ENCODE measurements around the gene ASPSCR1.

GRCh38 chr17:81964081-81964849 is 13.2 kb upstream of the ASPSCR1 start:
- TF ChIP-seq CTCF (IDR thresholded peaks at IDR 0.05 in 2 of 3, conservative IDR thresholded peaks at IDR 0.05 in 1 of 3; ENCODE audit: borderline replicate concordance in 1 of 3, insufficient read depth in 1 of 3, low read depth in 2 of 3, low read length in 2 of 3) (no peak), REST (IDR thresholded peaks at IDR 0.05; ENCODE audit: low read depth) (no peak), POLR2A (IDR thresholded peaks at IDR 0.05; ENCODE audit: borderline replicate concordance, extremely low read depth, insufficient read depth, insufficient read length) (no peak), ZBTB33 (IDR thresholded peaks at IDR 0.05; ENCODE audit: extremely low read depth, insufficient replicate concordance, low read length) (no peak), POLR2AphosphoS5 (IDR thresholded peaks at IDR 0.05; ENCODE audit: low read depth, low read length) (no peak), EZH2 (IDR thresholded peaks at IDR 0.05) (no peak), YY1 (IDR thresholded peaks at IDR 0.05; ENCODE audit: extremely low read depth, insufficient replicate concordance, low read depth, low read length) (no peak), ATF3 (IDR thresholded peaks at IDR 0.05) (no peak), MAX (IDR thresholded peaks at IDR 0.05) (no peak), CEBPB (IDR thresholded peaks at IDR 0.05; ENCODE audit: low read depth) (no peak), EGR1 (IDR thresholded peaks at IDR 0.05; ENCODE audit: low read depth) (no peak), FOSL1 (IDR thresholded peaks at IDR 0.05; ENCODE audit: low read depth) (no peak)

All from HCT116 (cell line).